GM21515 (cell line): ENCODE measurements around the gene RGCC.
A peak's percentile ranks its signal among the peaks of the same experiment; 100 is the strongest.
"Not testable (repeated sequence)": the region's sequence is repeated elsewhere in the genome, so short reads cannot be mapped to it uniquely, and the experiment has no call there.

ENCODE experiments used
- ATAC-seq: cut with Tn5 transposase; IDR thresholded peaks from one replicate; pipeline ENCODE4 v1.9.1; 2021; ENCODE audit not compliant: unreplicated experiment

RGCC gene

GRCh38 chr13:41488124-41488523 is 30.8 kb downstream of the RGCC start:
- ATAC-seq = no peak

- ATAC-seq = no peak
Observed at GRCh38 chr13:41490371-41491015, 33.1 kb downstream of the RGCC start.

GRCh38 chr13:41491436-41491835 is 34.1 kb downstream of the RGCC start:
- ATAC-seq = no peak

GRCh38 chr13:41492432-41493260 is 35.3 kb downstream of the RGCC start:
- no peak for ATAC-seq

GRCh38 chr13:41494202-41494601 is 36.9 kb downstream of the RGCC start:
- no peak for ATAC-seq

- no peak for ATAC-seq
Observed at GRCh38 chr13:41495044-41495443, 37.7 kb downstream of the RGCC start.

GRCh38 chr13:41496420-41497234 is 39.3 kb downstream of the RGCC start:
- ATAC-seq = no peak

- ATAC-seq = no peak
Observed at GRCh38 chr13:41497436-41497835, 40.1 kb downstream of the RGCC start.

GRCh38 chr13:41499452-41499851 is 42.1 kb downstream of the RGCC start:
- no peak for ATAC-seq

- ATAC-seq = no peak
Observed at GRCh38 chr13:41500511-41500910, 43.2 kb downstream of the RGCC start.

- no peak for ATAC-seq
Observed at GRCh38 chr13:41501281-41501680, 43.9 kb downstream of the RGCC start.

- ATAC-seq = no peak
Observed at GRCh38 chr13:41502031-41502430, 44.7 kb downstream of the RGCC start.

GRCh38 chr13:41502673-41503072 is 45.3 kb downstream of the RGCC start:
- ATAC-seq = peak; percentile 81

- no peak for ATAC-seq
Observed at GRCh38 chr13:41503356-41503755, 46.0 kb downstream of the RGCC start.

- not testable (repeated sequence) for ATAC-seq
Observed at GRCh38 chr13:41504657-41505056, 47.3 kb downstream of the RGCC start.

GRCh38 chr13:41505209-41505835 is 48.0 kb downstream of the RGCC start:
- ATAC-seq = no peak

- no peak for ATAC-seq
Observed at GRCh38 chr13:41506312-41506711, 49.0 kb downstream of the RGCC start.

- ATAC-seq = no peak
Observed at GRCh38 chr13:41509971-41510370, 52.6 kb downstream of the RGCC start.

- ATAC-seq = no peak
Observed at GRCh38 chr13:41511827-41512226, 54.5 kb downstream of the RGCC start.

- no peak for ATAC-seq
Observed at GRCh38 chr13:41512441-41512840, 55.1 kb downstream of the RGCC start.

- no peak for ATAC-seq
Observed at GRCh38 chr13:41513600-41513999, 56.2 kb downstream of the RGCC start.
